Measurements from ENCODE around the gene SMIM14.
"Not testable (repeated sequence)": the region's sequence is repeated elsewhere in the genome, so short reads cannot be mapped to it uniquely, and the experiment has no call there.

Gene SMIM14

DNA sequence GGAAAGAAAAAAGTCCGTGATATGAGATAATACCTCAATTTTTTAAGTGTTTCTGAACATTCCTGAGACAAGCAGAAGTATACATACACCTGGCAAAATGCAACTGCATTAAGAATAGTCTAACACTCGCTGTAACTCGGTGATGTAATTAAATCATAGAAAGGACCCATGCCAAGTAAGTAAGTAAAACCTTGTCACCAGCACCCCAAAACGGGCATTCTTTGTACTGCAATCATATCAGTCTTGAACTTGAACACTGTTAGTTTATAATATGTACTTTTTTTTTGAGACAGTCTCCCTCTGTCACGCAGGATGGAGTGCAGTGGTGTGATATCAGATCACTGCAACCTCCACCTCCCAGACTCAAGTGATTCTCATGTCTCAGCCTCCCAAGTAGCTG lies 47.4 kb downstream of the SMIM14 start:
- peak; percentile 2 to 15 for DNase-seq
- TF ChIP-seq POLR2A (IDR thresholded peaks at IDR 0.05; ENCODE audit: low read length) (no peak), GATA1 (IDR thresholded peaks at IDR 0.05; ENCODE audit: low read depth, low read length) (no peak)

DNA sequence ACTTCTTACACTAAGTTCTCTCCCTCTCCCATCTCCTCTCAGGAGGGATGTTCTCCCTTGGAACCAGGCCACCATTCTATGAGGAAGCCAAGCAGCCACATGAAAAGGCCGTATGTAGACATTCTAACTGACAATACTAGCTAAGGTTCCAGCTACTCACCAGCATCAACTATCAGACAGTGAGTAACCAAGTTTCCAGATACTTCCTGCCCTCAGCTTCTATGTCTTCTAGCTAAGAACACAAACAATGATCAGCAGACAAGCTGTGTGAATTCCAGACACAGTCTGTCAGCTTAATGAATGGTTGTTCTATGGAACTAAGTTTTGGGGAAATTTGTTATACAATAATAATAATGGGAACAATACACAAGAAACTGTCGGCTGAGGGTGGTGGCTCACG lies 50.8 kb downstream of the SMIM14 start:
- TF ChIP-seq POLR2A (IDR thresholded peaks at IDR 0.05; ENCODE audit: low read length) (no peak), GATA1 (IDR thresholded peaks at IDR 0.05; ENCODE audit: low read depth, low read length) (no peak)
- DNase-seq, result no peak

DNA sequence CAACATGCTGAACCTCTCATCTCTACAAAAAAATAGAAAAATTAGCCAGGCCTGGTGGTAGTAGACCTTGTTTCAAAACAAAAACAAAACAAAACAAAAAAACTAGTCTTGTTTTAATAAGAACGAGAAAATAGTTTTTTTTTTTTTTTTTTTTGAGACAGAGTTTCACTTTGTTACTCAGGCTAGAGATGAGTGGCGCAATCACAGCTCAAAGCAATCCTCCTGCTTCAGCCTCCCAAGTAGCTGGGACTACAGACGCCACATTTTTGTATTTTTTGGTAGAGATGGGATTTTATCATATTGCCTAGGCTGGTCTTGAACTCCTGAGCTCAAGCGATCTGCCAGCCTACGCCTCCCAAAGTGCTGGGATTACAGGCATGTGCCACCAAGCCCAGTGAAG lies 63.7 kb downstream of the SMIM14 start:
- TF ChIP-seq POLR2A (IDR thresholded peaks at IDR 0.05; ENCODE audit: low read length) (no peak), GATA1 (IDR thresholded peaks at IDR 0.05; ENCODE audit: low read depth, low read length) (no peak)
- DNase-seq, result no peak

DNA sequence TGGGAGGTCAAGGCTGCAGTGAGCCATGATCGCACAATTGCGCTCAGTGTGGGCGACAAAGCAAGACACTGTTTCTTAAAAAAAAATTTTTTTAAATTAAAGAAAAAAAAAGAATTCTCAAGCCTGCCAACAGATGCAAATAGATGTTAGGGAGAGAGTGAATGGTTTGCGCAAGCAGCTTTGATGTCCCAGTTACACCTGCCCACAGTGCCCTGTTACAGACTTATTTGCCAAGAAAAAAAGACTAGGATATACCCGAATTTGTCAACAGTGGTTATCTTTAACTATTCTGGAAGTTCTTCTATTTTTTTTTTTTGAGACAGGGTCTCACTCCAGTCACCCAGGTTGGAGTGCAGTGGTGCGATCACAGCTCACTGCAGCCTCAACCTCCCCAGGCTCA lies 67.2 kb downstream of the SMIM14 start:
- no peak for DNase-seq
- TF ChIP-seq GATA1 (IDR thresholded peaks at IDR 0.05; ENCODE audit: low read depth, low read length) (no peak), POLR2A (IDR thresholded peaks at IDR 0.05; ENCODE audit: low read length) (no peak)

GRCh38 chr4:39571054-39571453 lies 67.6 kb downstream of the SMIM14 start:
- no peak for DNase-seq

DNA sequence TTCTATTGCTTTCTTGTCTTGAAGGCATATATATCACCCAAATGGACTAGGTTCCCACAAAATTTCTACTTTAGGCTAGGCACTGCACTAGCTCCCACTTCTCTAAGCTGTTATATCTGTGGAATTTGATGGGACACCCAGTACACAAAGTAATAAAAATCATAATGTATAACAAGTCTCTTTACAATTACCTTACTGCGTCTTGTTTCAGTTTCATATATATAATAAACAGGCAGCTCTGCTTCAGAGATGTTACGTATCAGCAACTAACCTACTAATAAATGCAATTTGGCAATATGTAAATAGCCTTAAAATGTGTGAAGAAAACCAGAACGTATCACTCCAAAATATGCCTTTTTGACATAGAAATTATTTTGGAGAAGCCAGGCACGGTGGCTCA lies 69.5 kb downstream of the SMIM14 start:
- TF ChIP-seq POLR2A (IDR thresholded peaks at IDR 0.05; ENCODE audit: low read length) (no peak), GATA1 (IDR thresholded peaks at IDR 0.05; ENCODE audit: low read depth, low read length) (no peak)
- no peak for DNase-seq

More at GRCh38 chr4:39571054-39571453, 67.6 kb downstream of the SMIM14 start:
- TF ChIP-seq GATA1 (IDR thresholded peaks at IDR 0.05; ENCODE audit: low read depth, low read length) (no peak), POLR2A (IDR thresholded peaks at IDR 0.05; ENCODE audit: low read length) (no peak)

DNA sequence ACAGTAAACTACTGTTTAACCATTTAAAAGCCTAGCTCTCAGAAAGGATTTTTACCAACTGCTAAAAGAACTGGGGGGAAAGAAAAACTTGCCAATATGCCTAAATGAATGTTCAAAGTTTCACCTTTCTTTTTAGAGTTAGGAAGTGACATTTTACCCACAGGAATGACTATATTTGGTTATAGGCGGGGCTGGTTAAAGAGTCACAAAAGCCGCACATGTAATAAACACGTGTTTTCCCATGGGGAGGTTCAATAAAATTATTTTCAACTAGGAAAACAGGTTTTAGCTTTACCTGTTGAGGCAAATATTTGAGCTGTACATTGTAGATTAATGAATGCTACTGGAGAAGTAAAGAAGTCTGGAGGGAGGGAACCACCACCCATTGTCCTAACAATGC lies 69.9 kb downstream of the SMIM14 start:
- no peak for DNase-seq
- TF ChIP-seq GATA1 (IDR thresholded peaks at IDR 0.05; ENCODE audit: low read depth, low read length) (no peak), POLR2A (IDR thresholded peaks at IDR 0.05; ENCODE audit: low read length) (no peak)

GRCh38 chr4:39565878-39566600 lies 72.6 kb downstream of the SMIM14 start:
- no peak for TF ChIP-seq POLR2A (IDR thresholded peaks at IDR 0.05; ENCODE audit: low read length)
- TF ChIP-seq GATA1 (IDR thresholded peaks at IDR 0.05; ENCODE audit: low read depth, low read length), result no peak
- DNase-seq, result no peak

DNA sequence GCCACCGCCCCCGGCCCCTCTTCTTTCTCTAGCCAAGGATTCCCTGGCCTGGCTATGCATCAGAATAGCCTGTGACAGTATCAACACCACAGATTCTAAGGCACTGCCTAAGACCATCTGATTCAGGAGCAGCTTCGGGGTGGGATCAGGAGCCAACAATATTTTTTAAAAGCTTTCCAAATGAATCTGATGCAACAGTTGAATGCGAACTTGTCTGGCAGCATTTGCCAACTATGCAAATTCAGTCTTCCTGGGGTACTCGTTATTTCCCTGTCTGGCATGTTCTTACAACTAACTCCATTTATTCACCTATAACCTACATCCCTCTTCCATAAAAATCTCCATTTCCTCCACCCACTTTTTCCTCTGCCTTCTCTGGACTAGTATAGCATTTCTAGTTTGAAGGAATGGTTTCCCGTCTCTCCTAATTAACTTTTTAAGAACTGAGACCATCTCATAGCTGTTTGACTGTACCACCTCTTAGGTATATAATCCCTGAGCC lies 75.3 kb downstream of the SMIM14 start:
- no peak for DNase-seq
- TF ChIP-seq POLR2A (IDR thresholded peaks at IDR 0.05; ENCODE audit: low read length) (no peak), GATA1 (IDR thresholded peaks at IDR 0.05; ENCODE audit: low read depth, low read length) (no peak)

GRCh38 chr4:39562792-39563191 lies 75.9 kb downstream of the SMIM14 start:
- DNase-seq, result no peak
- no peak for TF ChIP-seq GATA1 (IDR thresholded peaks at IDR 0.05; ENCODE audit: low read depth, low read length)
- TF ChIP-seq POLR2A (IDR thresholded peaks at IDR 0.05; ENCODE audit: low read length), result no peak

DNA sequence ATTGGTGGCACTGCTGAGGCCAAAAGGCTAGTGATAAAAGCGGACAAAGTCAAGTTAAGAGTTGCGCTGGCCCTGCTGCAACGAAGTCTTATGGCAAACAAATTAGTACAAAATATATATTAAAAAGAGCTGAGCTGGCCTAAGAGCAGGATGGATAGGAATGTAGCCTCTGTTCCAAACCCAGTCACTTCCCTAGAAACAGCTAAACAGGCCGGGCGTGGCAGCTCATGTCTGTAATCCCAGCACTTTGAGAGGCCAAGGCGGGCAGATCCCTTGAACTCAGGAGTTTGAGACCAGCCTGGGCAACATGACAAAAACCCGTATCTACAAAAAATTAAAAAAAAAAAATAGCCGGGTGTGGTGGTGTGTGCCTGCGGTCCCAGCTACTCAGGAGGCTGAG lies 79.0 kb downstream of the SMIM14 start:
- no peak for TF ChIP-seq POLR2A (IDR thresholded peaks at IDR 0.05; ENCODE audit: low read length)
- TF ChIP-seq GATA1 (IDR thresholded peaks at IDR 0.05; ENCODE audit: low read depth, low read length), result no peak
- DNase-seq, result no peak

DNA sequence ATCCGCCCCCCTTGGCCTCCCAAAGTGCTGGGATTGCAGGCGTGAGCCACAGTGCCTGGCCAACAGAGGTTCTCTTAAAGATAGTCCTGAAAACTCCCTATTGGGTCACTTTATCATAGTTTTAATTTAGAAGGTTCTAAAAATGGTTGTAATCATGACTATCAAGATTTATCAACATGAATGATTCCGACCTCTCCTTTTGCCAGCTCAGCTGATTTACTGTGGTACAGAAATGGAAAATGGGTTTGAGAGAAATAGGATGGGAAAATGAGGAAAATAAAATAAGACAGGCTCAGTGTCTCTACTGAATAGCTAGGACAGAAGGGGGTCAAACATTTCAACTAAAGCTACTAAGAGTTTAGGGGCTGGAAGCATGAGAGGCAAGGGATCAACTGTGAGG lies 83.2 kb downstream of the SMIM14 start:
- no peak for TF ChIP-seq POLR2A (IDR thresholded peaks at IDR 0.05; ENCODE audit: low read length)
- no peak for DNase-seq

- DNase-seq, result no peak
- TF ChIP-seq GATA1 (IDR thresholded peaks at IDR 0.05; ENCODE audit: low read depth, low read length) (no peak), POLR2A (IDR thresholded peaks at IDR 0.05; ENCODE audit: low read length) (no peak)
Measured at GRCh38 chr4:39548425-39549067, 90.1 kb downstream of the SMIM14 start.

- no peak for TF ChIP-seq GATA1 (IDR thresholded peaks at IDR 0.05; ENCODE audit: low read depth, low read length)
- no peak for TF ChIP-seq POLR2A (IDR thresholded peaks at IDR 0.05; ENCODE audit: low read length)
- no peak for DNase-seq
Measured at GRCh38 chr4:39544580-39545315, 93.9 kb downstream of the SMIM14 start.

DNA sequence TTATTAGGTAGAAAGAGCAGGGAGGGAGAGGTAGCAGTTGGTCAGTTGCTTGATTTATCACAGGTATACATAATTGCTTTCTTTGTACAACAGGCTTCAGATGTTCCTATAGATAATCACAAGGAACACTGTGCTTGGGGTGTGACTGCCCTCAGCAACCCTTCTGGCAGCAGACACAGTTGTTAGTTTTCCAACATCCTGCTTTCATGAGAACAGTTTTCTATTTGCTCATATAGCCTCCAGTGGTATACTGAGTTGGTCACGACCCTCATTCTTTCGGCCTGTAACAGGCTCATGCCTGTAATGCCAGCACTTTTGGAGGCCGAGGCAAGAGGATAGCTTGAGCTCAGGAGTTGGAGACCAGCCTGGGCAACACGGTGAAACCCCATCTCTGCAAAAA lies 94.6 kb downstream of the SMIM14 start:
- not testable (repeated sequence) for DNase-seq
